HG03025 (cell line): ENCODE data around the gene SYNE2.
"Not testable (repeated sequence)": the region's sequence is repeated elsewhere in the genome, so short reads cannot be mapped to it uniquely, and the experiment has no call there.

Source experiments
- ATAC-seq: cut with Tn5 transposase; IDR thresholded peaks from one replicate; pipeline ENCODE4 v1.9.1; 2021; ENCODE audit warnings: mild to moderate bottlenecking, moderate library complexity; ENCODE audit not compliant: unreplicated experiment, low FRiP score

The SYNE2 gene

DNA sequence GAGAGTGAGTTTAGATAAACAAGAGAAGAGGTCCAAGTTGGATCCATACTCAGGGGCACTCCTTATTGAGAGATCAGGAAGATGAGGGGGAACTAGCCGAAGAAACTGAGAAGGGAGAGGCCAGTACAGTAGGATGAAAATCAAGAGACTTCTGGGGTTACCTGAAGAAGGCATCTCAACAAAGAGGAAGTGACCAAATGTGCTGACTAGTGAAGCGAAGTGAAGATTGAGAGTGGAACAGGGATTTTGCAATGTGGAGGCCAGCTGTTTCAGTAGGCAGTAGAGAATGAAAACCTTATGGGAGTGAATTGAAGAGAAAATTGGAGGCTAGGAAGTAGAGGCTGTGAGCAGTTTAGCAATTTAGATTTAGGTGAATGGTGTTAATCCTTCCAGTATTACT is 153.0 kb downstream of the SYNE2 start:
- ATAC-seq = no peak

DNA sequence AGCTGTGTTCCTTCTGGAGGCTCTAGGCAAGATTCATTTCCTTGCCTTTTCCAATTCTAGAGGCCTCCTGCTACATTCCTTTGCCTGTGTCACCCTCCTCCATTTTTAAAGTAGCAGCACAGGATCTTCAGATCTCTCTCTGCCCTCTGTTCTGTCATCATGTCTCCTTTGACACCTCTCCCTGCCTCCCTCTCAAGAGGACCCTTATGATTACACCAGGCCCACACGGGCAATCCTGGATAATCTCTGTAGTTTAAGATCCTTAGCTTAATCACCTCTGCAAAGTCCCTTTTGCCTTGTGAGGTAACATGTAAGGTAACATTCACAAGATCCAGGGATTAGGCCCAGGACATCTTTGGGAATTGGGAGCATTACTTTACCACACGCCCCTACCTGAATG is 155.2 kb downstream of the SYNE2 start:
- ATAC-seq = no peak

DNA sequence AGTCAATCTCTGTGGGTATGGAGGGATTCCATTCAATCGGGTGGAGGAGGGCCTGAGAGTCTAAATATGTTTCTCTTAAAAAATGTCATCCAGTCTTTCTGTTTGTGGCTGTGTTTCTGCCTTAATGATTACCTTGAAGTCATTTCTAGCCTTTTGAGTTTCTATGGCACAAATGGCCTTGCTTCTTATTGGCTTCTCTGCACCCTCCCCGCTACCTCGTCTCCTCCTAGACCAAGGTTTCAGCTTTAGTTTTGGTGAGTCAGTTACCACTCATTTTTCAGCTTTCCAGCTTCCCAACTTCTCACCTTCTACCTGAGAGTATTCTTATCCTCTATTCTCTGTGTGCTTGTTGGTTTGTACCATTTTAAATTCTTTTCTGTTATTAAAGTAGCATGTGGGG is 159.2 kb downstream of the SYNE2 start:
- ATAC-seq = no peak

DNA sequence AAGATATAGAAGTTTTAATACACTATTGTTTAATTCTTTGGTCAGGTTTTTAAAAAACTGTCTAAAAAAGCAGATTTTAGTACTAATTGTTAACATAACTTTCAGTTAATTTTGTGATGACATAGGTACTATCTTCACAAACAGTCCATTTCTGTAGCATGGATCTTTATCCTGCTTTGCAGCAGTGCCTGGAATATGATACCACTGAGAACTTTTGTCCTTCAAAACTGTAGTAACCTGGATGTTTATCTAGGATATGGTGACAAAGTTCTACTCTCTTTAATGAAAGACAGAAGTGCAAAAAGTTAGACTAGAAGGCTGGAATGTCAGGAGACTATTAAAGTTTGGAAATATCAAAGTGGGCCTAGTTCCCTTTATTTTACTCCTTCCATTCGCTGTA is 159.9 kb downstream of the SYNE2 start:
- no peak for ATAC-seq

DNA sequence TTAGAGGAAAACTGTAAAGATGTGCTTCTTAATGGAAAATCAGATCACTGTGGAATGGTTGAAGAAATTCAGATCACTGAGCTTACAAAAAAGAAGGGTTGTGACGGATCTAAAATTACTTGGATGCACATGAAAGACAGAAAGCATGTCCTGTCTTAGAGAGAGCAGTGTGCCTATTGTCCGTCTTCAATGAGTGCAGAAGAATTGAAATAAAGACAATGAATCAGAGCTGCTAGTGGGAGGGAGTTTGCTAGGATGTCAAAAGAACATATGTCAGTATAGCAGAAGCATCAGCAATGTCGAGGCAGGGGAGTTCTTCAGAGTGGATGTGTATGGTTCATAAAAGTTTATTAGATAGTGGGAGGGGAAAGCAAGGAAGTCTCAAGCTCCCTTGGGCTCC is 172.7 kb downstream of the SYNE2 start:
- no peak for ATAC-seq

DNA sequence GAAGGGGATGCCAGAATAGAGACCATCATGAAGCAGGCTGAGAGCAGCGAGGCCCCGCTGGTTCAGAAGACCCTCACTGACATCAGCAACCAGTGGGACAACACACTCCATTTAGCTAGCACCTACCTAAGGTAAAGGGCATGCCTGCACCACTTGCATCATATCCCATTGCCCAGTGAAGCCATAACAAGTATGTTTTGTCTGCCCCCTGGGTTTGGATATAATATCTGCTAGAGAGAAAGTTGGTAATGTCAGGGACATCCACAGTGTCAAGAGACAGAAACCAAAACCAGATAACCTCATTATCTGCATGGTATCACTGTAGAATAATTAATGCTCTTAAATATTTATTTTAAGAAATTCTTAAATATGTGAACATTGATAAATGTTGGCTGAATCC is 173.8 kb downstream of the SYNE2 start:
- ATAC-seq = no peak

DNA sequence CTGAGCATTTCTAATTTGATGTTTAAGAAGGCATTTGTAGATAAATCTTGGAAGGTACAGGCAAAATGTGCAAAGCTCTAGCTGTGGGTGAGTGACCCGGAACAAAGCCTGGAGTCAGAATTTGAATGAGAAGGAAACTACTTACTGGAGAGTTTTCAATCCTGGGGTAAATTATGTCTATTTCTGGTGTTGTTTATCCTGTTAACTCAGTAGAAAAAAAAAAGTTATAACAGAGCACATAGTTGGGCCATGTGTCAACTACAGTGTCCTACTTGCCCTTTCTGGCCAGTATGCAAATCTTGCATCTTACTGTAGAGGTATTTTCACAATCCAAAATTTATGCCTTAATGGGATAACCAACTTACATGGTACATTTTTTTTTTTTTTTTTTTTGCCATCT is 182.3 kb downstream of the SYNE2 start:
- ATAC-seq = no peak

DNA sequence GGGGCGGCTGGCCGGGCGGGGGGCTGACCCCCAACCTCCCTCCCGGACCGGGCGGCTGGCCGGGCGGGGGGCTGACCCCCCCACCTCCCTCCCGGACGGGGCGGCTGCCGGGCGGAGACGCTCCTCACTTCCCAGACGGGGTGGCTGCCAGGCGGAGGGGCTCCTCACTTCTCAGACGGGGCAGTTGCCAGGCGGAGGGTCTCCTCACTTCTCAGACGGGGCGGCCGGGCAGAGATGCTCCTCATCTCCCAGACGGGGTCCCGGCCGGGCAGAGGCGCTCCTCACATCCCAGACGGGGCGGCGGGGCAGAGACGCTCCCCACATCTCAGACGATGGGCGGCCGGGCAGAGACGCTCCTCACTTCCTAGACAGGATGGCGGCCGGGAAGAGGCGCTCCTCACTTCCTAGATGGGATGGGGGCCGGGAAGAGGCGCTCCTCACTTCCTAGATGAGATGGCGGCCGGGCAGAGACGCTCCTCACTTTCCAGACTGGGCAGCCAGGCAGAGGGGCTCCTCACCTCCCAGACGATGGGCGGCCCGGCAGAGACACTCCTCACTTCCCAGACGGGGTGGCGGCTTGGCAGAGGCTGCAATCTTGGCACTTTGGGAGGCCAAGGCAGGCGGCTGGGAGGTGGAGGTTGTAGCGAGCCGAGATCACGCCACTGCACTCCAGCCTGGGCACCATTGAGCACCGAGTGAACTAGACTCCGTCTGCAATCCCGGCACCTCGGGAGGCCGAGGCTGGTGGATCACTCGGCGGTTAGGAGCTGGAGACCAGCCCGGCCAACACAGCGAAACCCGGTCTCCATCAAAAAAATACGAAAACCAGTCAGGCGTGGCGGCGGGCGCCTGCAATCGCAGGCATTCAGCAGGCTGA is 185.3 kb downstream of the SYNE2 start:
- ATAC-seq = not testable (repeated sequence)

DNA sequence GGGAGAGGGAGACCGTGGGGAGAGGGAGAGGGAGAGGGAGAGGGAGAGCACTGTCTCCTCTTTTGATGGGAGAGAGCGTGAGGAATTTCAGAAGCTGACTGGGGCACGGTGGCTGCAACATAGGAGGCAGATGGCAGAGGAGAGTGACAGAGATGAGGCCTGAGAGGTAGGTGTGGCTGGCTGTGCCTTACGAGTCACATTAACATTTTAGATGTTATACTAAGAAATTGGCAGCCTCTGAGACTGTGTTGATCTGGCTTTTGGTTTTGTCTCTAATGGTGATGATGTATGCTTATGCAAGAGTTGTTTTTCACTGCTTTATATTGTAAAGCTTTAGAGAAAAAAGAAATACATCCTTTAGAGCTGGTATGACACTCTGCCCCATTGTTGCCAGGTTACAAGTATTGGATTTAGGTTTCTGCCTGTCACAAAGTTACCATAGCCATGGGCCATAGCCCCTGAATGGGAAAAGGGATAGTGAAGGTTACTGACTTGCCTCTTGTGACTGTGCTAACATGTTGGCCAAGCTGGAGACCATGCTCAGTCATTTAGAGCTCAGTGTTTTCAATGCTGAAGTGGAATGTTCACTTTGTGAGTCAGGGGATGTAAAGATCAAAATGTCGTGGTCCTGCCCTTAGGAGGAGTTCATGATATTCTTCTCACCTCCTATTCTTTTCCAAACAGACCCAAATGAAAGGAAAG is 186.2 kb downstream of the SYNE2 start:
- ATAC-seq = no peak

DNA sequence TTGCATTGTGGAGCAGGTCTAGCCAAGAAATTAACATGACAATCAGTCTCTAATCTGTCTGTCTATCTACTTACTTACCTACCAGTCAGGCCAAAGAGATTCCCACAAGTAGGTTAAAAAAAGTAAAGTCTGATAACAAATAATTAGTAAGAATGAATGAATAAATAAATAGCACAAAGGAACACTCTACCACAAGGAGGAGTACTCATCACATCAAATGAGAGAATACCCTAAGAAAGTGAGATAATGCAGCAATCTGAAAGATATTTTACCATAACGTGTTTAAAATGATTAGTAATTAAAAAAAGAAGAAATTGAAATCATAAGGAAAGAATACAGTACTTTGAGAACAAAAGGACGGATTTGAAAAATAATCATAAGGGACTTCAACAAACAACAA is 187.2 kb downstream of the SYNE2 start:
- ATAC-seq = no peak

DNA sequence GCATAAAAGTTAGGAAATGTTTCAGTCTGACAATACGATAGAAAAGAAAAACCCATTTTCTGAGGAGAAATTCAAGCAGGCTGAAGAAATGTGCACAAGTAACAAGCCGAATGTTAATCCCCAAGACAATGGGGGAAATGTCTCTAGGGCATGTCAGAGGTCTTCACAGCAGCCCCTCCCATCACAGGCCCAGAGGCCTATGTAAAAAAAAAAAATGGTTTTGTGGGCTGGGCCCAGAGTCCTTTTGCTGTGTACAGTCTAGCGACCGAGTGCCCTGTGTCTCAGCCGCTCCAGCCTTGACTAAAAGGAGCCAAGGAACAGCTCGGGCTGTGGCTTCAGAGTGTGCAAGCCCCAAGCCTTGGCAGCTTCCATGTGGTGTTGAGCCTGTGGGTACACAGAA is 190.5 kb downstream of the SYNE2 start:
- not testable (repeated sequence) for ATAC-seq

DNA sequence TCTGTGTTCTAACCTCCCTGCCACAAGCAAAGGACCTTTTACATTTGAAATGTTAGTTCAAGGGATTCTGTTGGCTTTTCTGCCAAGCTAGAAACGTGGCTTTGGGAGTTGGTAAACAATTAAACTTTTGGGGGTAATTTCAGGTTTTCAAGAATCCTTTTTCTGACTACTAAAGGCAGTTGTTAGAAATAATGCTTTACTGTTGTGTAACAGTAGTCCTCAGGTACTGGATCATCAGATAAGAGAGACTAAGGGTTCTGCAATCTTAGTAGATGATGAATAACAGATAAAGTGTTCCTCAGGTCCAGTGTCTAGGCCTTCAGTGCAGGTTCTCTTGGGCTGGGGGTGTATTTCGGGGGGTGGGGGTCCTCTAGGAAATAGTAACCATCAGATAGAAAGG is 192.3 kb downstream of the SYNE2 start:
- no peak for ATAC-seq

DNA sequence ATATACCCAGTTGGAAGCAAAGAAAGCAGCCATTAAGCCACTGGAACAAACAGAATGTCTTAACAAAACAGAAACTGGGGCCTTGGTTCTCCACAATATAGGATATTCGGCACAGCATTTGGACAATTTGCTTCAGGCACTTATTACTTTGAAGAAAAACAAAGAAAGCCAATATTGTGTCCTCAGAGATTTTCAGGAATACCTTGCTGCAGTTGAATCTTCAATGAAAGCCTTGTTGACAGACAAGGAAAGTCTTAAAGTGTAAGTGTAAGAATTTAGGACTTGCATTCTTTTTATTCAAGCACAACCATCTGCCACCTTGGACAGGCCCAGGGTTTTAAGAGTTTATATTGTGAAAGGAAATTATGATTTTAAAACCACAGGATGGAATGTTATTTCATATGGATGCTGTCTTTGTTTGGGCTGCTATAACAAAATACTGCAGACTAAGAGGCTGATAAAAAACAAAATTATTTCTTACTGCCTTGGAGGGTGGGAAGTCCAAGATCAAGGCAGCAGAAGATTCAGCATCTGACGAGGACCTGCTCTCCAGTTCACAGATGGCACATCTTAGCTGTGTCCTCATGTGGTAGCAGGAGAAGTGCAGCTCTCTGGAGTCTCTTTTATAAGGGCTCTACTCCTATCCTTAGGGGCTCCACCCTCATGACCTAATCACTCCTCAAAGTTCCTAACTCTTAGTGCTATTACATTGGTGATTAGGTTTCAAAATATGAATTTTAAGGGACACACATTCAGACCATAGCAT is 197.0 kb downstream of the SYNE2 start:
- no peak for ATAC-seq

DNA sequence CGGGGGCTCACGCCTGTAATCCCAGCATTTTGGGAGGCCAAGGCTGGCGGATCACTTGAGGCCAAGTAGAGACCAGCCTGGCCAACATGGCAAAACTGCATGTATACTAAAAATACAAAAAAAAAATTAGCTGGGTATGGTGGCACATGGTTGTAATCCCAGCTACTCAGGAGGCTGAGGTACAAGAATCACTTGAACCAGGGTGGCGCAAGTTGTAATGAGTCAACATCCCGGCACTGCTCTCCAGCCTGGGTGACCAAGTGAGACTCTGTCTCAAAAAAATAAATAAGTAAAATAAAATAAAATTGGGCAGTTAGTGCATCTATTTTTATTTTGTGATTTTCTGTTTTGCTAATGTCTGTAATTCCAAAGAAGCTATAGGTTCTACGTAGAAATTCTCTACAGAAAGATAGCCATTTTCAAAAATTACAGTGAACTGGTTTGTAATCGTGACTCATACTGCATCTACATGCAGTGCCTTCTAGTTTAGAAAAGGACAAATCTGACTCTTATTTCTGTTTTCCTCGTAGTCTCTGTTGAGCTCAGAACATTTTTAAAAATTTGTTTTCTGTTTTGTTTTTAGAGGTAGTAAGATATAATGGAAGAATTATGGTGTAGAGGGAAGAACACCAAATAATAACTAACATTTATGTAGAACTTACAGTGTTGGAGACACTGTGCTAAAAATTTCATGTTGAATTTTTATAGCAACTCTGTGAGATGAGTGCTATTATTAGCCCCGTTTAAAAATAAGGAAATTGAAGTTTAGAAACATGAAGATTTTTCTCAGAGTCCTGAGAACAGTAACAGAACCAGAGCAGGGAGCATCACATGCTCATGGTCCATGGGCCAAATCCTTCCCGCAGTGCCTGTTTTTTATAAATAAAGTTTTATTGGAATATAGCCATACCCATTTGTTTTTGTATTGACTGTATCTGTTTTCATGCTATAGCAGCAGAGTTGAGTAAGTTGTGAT is 201.2 kb downstream of the SYNE2 start:
- no peak for ATAC-seq

DNA sequence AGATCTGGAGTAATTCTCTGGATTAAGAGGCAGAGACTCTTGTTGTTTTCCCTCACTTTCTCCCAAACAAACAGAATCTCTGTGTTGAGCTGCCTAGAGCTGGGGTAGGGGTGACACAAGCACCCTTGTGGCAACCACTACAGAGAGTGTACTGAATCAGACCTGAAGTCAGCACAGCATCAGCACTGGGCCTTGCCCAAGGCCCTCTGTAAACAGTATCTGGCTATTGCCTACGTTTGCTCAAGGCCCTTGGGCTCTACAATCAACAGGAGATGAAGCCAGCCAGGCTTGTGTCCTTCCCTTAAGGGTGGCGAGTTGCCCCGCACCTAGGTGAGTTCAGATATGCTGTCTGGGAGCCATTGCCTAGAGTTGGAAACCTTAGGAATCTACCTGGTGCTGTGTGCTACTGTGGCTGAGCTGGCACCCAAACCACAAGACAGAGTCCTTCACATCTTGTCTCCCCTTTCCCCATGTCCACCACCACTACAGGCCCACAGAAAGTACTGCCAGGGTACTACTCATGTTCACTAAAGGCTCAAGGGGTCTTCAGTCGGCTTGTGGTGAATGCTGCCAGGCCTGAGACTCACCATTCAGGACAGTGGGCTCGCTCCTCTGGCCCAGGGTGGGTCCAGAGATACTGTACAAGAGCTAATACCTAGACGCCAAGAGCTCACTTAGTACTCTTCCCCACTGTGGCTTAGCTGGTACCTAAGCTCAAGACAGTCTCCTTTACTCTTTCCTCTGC is 206.8 kb downstream of the SYNE2 start:
- ATAC-seq = no peak

DNA sequence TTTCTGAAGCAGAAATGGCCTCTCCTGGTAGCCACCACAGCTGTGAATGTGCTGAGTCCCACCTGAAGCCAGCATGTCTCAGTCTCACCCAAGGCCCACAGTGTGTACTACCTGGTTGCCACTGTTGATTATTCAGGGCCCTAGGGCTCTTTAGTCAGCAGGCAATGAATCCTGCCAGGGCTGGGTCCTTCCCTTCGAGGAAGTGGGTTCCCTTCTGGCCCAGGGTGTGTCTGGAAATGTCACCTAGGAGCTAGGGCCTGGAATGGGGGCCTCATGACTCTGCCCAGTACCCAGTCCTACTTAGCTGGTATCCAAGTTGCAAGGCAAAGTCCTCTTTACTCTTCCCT is 207.4 kb downstream of the SYNE2 start:
- ATAC-seq = no peak

DNA sequence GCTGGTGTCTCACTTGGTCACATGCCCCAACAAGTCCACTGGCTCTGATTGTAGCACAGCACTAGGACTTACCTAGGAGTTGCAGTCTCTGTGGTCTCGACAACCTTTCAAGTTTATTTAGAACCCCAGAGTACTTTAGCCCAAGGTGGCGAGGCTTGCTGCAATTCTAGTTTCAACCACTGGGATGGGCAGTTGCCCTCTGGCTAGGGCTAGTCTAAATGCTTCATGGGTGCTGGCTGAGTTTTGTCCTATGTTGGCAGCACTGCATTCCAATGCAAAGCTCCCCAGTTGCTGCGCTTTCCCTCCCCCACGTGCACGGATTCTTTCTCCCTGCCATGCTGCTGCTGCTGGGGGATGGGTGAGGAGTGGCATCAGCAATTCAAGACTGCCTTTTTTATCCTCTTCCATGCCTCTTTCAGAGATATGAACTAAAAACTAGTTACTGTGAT is 207.9 kb downstream of the SYNE2 start:
- no peak for ATAC-seq

DNA sequence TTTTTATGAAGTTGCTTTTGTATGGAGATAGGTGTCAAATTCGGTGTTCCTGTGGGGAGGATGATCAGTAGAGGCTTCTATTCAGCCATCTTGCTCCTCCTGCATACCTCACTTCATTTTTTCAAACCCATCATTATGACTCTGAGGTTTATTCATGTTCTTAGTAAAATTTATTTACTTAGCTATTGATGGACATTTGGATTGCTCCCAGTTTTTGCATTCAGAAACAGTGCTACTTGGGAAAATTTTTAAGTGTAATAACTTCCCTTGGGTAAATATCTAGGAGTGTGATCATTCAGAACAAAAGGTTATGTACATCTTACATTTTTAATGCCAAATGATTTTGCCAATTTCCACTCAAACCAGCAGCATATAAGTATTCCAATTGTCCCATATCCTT is 208.3 kb downstream of the SYNE2 start:
- ATAC-seq = no peak

DNA sequence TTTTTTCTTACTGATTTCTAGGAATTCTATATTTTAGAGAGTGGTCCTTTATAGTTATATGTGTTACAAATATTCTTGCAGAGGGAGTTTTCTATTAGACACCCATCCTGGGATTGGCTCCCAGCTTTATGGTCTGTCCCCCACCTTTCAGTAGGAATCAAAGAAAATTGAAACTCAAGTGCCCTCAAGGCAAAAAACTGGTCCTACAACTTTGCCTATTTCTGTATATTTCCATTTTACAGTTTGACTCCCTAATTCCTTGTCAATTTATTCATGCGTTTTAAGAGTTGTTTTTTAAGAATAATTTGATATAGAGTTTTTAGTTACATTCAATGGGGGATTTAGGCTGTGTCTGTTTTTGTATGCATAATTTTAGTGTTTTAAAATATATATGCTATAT is 208.9 kb downstream of the SYNE2 start:
- no peak for ATAC-seq
